ENCODE measurements around the gene ASB18. TPM values are rescaled to one million over a fixed set of nuclear protein-coding genes. Genes with fewer than 3 reads are reported as not detected.

ASB18 gene
- total RNA-seq, 2 donors from 2014 or later, result 1.9 to 7.6 TPM

- peaks cover 72 to 92% of the 10 kb centered on the region in 2 donors for H3K27me3 ChIP-seq
- peaks cover 0 to 63% of the 10 kb centered on the region in 2 donors for H3K4me1 ChIP-seq
- DNase-seq (ENCODE audit: low spot score), result no peak
- H3K4me3 ChIP-seq, result no peak overlapping the region
- H3K9me3 ChIP-seq, result no peaks in the 10 kb centered on the region
- no peaks in the 10 kb centered on the region for H3K36me3 ChIP-seq
- H3K27ac ChIP-seq, result no peak overlapping the region
- TF ChIP-seq, protein P1, sequence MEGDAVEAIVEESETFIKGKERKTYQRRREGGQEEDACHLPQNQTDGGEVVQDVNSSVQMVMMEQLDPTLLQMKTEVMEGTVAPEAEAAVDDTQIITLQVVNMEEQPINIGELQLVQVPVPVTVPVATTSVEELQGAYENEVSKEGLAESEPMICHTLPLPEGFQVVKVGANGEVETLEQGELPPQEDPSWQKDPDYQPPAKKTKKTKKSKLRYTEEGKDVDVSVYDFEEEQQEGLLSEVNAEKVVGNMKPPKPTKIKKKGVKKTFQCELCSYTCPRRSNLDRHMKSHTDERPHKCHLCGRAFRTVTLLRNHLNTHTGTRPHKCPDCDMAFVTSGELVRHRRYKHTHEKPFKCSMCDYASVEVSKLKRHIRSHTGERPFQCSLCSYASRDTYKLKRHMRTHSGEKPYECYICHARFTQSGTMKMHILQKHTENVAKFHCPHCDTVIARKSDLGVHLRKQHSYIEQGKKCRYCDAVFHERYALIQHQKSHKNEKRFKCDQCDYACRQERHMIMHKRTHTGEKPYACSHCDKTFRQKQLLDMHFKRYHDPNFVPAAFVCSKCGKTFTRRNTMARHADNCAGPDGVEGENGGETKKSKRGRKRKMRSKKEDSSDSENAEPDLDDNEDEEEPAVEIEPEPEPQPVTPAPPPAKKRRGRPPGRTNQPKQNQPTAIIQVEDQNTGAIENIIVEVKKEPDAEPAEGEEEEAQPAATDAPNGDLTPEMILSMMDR (IDR thresholded peaks at IDR 0.05), result no peak
Measured at GRCh38 chr2:236169741-236170589, 94.2 kb downstream of the ASB18 start.

- Histone ChIP-seq H3K27ac (no peak overlapping the region), H3K36me3 (no peaks in the 10 kb centered on the region), H3K4me3 (no peak overlapping the region), H3K4me1 (peaks cover 0 to 71% of the 10 kb centered on the region in 2 donors), H3K27me3 (peaks cover 72 to 94% of the 10 kb centered on the region in 2 donors), H3K9me3 (no peaks in the 10 kb centered on the region)
- TF ChIP-seq, protein P1 (IDR thresholded peaks at IDR 0.05), result no peak
- DNase-seq (ENCODE audit: low spot score), result no peak
Measured at GRCh38 chr2:236169151-236169721, 95.0 kb downstream of the ASB18 start.

DNA sequence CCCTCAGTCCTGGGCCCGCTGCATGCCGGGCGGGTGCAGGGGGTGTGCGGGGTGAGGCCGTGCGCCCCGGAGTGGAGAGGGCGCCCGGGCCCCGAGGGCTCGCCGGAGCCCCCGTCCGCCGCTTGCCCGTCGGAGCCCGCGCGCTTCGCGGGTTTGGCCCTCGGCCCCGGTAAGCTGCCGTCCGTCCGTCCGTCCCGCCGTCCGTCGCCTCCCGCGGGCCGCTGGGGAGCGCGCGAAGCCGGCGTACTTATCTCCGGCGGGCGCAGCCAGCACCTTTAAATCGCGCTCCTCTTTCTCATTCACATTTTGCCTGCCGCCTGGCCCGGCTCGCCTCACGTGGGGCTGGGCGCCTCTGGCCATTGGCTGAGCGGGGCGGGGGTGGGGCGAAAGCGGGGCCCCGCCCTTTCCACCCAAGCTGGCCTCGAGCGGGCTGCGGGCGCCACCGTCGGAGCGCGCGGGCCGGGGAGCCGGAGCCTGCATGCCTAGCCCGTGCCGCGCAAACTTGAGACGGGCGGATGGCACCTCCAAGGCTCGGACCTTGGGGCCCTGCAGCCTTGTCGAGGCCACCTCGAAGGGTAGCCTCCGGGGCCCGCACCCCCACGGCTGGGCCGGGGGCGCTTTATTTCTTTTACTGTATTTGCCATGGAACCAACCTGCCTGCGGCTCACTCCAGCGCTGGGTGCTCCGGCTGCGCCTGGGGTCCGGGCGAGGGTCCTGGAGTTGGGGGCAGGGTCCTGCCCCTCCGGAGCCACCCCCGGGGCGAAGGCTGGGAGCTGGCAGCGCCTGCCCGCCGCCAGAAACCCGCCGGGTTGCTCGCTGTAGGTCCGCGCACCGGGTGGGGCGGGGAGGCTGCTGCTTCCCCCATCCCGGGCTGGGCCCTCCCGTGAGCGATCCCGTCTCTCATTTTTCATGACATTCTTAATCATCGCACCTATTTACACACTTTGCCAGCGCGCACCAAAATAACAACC, 95.8 kb downstream of the ASB18 start, which contains the start of gene GBX2:
GBX2 (minus strand) TSS at position 277 of the 971 bp plus-strand sequence. CDS start 415 bp downstream, outside the sequence.
- Histone ChIP-seq H3K27me3 (peaks cover 67 to 95% of the 10 kb centered on the region in 2 donors), H3K9me3 (no peaks in the 10 kb centered on the region), H3K4me1 (peaks cover 0 to 76% of the 10 kb centered on the region in 2 donors), H3K27ac (no peak within 1 kb of the TSS), H3K4me3 (peak within 1 kb of the TSS; percentile 0 to 45), H3K36me3 (no peaks in the 10 kb centered on the region)
- TF ChIP-seq, protein P1 (IDR thresholded peaks at IDR 0.05), result no peak
- DNase-seq (ENCODE audit: low spot score), result no peak

GRCh38 chr2:236167297-236168109, 96.7 kb downstream of the ASB18 start:
- H3K27me3 ChIP-seq, result peaks cover 64 to 92% of the 10 kb centered on the region in 2 donors
- no peak for DNase-seq (ENCODE audit: low spot score)
- TF ChIP-seq, protein P1 (IDR thresholded peaks at IDR 0.05), result peak in 1 of 2 donors; percentile 64
- H3K27ac ChIP-seq, result no peak overlapping the region
- H3K9me3 ChIP-seq, result no peaks in the 10 kb centered on the region
- peaks cover 0 to 71% of the 10 kb centered on the region in 2 donors for H3K4me1 ChIP-seq
- H3K4me3 ChIP-seq, result peak overlapping the region; percentile 0 to 45
- H3K36me3 ChIP-seq, result no peaks in the 10 kb centered on the region
